ENCODE data around the gene CCT5.
A peak's percentile ranks its signal among the peaks of the same experiment; 100 is the strongest.

The CCT5 gene

DNA sequence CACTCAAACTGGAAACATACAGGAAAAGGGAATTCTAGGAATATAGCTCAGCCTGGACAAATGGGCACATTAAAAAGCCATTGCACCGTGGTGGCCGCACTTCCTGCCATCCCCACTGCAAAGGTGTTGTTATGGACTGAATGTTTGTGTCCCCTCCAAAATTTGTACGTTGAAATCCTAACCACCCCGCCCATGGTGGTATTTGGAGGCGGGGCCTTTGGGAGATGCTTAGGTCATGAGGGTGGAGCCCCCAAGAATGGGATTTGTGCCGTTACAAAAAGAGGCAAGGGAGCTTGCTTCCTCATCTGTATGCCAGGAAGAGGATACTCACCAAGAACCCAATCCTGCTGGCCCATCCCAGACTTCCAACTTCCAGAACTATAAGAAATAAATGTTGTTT, 58.8 kb downstream of the CCT5 start:
- POLR2A ChIA-PET: interaction anchor here (1.1 kb wide), 1 partner anchor 44 kb away, joined by 7 read pairs; the partner anchor contains the start of gene MARCHF6
- H3K27ac ChIP-seq (ENCODE audit: extremely low read depth, low read depth, low read length): no peak overlapping the region
- H3K36me3 ChIP-seq (ENCODE audit: control insufficient read depth in 2 of 2, insufficient read depth in 1 of 2, low read length in 2 of 2): no peaks in the 10 kb centered on the region
- TF ChIP-seq, protein P1, sequence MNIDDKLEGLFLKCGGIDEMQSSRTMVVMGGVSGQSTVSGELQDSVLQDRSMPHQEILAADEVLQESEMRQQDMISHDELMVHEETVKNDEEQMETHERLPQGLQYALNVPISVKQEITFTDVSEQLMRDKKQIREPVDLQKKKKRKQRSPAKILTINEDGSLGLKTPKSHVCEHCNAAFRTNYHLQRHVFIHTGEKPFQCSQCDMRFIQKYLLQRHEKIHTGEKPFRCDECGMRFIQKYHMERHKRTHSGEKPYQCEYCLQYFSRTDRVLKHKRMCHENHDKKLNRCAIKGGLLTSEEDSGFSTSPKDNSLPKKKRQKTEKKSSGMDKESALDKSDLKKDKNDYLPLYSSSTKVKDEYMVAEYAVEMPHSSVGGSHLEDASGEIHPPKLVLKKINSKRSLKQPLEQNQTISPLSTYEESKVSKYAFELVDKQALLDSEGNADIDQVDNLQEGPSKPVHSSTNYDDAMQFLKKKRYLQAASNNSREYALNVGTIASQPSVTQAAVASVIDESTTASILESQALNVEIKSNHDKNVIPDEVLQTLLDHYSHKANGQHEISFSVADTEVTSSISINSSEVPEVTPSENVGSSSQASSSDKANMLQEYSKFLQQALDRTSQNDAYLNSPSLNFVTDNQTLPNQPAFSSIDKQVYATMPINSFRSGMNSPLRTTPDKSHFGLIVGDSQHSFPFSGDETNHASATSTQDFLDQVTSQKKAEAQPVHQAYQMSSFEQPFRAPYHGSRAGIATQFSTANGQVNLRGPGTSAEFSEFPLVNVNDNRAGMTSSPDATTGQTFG (tag by site-specific recombination; IDR thresholded peaks at IDR 0.05; ENCODE audit: borderline replicate concordance): no peak
- TF ChIP-seq KLF1 (tag by site-specific recombination; IDR thresholded peaks at IDR 0.05) (peak; percentile 44; the same call in 1 of the 2 replicates), ZNF560 (tag by site-specific recombination; IDR thresholded peaks at IDR 0.05; ENCODE audit: borderline replicate concordance) (no peak)
- no peak overlapping the region for H3K4me3 ChIP-seq (ENCODE audit: low read depth, low read length)
- H3K9me3 ChIP-seq (ENCODE audit: control insufficient read depth, insufficient read depth, low read depth, low read length): no peaks in the 10 kb centered on the region
- CTCF ChIA-PET: no interaction called here
- H3K4me1 ChIP-seq (ENCODE audit: control insufficient read depth, insufficient read depth, low read length): peaks cover 7% of the 10 kb centered on the region; the same call in 1 of the 2 replicates

- ChIA-PET CTCF (interaction anchor here (0.7 to 1.8 kb wide), 5 partner anchors 14 to 422 kb away, joined by 3 to 6 read pairs (median 4); no protein-coding TSS in a partner anchor), POLR2A (interaction anchor here (0.6 to 0.9 kb wide), 2 partner anchors 19 to 43 kb away, joined by 4 to 6 read pairs; partner anchors contain the start of gene MARCHF6)
- Histone ChIP-seq H3K4me1 (ENCODE audit: control insufficient read depth, insufficient read depth, low read length) (peaks cover 7% of the 10 kb centered on the region; the same call in 1 of the 2 replicates), H3K9me3 (ENCODE audit: control insufficient read depth, insufficient read depth, low read depth, low read length) (no peaks in the 10 kb centered on the region), H3K27ac (ENCODE audit: extremely low read depth, low read depth, low read length) (no peak overlapping the region; the same call in 1 of the 2 replicates), H3K36me3 (ENCODE audit: control insufficient read depth in 2 of 2, insufficient read depth in 1 of 2, low read length in 2 of 2) (no peaks in the 10 kb centered on the region), H3K4me3 (ENCODE audit: low read depth, low read length) (no peak overlapping the region)
- no peak for TF ChIP-seq ZNF544 (tag by site-specific recombination; IDR thresholded peaks at IDR 0.05)
- no peak for TF ChIP-seq ZNF202 (tag by site-specific recombination; IDR thresholded peaks at IDR 0.05; ENCODE audit: borderline replicate concordance)
- TF ChIP-seq SP7 (tag by site-specific recombination; IDR thresholded peaks at IDR 0.05): peak; percentile 62
- TF ChIP-seq, protein P2, sequence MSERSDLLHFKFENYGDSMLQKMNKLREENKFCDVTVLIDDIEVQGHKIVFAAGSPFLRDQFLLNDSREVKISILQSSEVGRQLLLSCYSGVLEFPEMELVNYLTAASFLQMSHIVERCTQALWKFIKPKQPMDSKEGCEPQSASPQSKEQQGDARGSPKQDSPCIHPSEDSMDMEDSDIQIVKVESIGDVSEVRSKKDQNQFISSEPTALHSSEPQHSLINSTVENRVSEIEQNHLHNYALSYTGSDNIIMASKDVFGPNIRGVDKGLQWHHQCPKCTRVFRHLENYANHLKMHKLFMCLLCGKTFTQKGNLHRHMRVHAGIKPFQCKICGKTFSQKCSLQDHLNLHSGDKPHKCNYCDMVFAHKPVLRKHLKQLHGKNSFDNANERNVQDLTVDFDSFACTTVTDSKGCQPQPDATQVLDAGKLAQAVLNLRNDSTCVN (tag by site-specific recombination; optimal IDR thresholded peaks at IDR 0.05): no peak
- peak; percentile 89 for TF ChIP-seq PRDM1 (tag by site-specific recombination; IDR thresholded peaks at IDR 0.05)
- no peak for TF ChIP-seq HOXC10 (CRISPR knock-in tag; IDR thresholded peaks at IDR 0.05)
- TF ChIP-seq ZNF626 (tag by site-specific recombination; IDR thresholded peaks at IDR 0.05): no peak
- TF ChIP-seq ZNF335 (tag by site-specific recombination; conservative IDR thresholded peaks at IDR 0.05): 0 out of 2 replicates have a peak, but pooled peaks have one; percentile 27
- TF ChIP-seq ZIC2 (tag by site-specific recombination; IDR thresholded peaks at IDR 0.05): peak; percentile 38; the same call in 1 of the 2 replicates
- TF ChIP-seq TRIM28 (IDR thresholded peaks at IDR 0.05; ENCODE audit: borderline replicate concordance, low read length): peak; percentile 45; the same call in 1 of the 2 replicates
- TF ChIP-seq ZNF2 (tag by site-specific recombination; IDR thresholded peaks at IDR 0.05): 0 out of 2 replicates have a peak, but pooled peaks have one; percentile 45
- no peak for TF ChIP-seq ZNF433 (tag by site-specific recombination; IDR thresholded peaks at IDR 0.05; ENCODE audit: low read depth)
- TF ChIP-seq, protein P3, sequence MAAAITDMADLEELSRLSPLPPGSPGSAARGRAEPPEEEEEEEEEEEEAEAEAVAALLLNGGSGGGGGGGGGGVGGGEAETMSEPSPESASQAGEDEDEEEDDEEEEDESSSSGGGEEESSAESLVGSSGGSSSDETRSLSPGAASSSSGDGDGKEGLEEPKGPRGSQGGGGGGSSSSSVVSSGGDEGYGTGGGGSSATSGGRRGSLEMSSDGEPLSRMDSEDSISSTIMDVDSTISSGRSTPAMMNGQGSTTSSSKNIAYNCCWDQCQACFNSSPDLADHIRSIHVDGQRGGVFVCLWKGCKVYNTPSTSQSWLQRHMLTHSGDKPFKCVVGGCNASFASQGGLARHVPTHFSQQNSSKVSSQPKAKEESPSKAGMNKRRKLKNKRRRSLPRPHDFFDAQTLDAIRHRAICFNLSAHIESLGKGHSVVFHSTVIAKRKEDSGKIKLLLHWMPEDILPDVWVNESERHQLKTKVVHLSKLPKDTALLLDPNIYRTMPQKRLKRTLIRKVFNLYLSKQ (tag by site-specific recombination; IDR thresholded peaks at IDR 0.05; ENCODE audit: borderline replicate concordance): no peak
- TF ChIP-seq ZBTB8A (tag by site-specific recombination; IDR thresholded peaks at IDR 0.05): peak; percentile 17; the same call in 1 of the 2 replicates
- TF ChIP-seq ZNF629 (tag by site-specific recombination; IDR thresholded peaks at IDR 0.05): peak; percentile 79
- TF ChIP-seq, protein P4, sequence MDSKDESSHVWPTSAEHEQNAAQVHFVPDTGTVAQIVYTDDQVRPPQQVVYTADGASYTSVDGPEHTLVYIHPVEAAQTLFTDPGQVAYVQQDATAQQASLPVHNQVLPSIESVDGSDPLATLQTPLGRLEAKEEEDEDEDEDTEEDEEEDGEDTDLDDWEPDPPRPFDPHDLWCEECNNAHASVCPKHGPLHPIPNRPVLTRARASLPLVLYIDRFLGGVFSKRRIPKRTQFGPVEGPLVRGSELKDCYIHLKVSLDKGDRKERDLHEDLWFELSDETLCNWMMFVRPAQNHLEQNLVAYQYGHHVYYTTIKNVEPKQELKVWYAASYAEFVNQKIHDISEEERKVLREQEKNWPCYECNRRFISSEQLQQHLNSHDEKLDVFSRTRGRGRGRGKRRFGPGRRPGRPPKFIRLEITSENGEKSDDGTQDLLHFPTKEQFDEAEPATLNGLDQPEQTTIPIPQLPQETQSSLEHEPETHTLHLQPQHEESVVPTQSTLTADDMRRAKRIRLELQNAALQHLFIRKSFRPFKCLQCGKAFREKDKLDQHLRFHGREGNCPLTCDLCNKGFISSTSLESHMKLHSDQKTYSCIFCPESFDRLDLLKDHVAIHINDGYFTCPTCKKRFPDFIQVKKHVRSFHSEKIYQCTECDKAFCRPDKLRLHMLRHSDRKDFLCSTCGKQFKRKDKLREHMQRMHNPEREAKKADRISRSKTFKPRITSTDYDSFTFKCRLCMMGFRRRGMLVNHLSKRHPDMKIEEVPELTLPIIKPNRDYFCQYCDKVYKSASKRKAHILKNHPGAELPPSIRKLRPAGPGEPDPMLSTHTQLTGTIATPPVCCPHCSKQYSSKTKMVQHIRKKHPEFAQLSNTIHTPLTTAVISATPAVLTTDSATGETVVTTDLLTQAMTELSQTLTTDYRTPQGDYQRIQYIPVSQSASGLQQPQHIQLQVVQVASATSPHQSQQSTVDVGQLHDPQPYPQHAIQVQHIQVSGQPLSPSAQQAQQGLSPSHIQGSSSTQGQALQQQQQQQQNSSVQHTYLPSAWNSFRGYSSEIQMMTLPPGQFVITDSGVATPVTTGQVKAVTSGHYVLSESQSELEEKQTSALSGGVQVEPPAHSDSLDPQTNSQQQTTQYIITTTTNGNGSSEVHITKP (tag by site-specific recombination; IDR thresholded peaks at IDR 0.05): 0 out of 2 replicates have a peak, but pooled peaks have one; percentile 39
- peak; percentile 42; the same call in 1 of the 2 replicates for TF ChIP-seq IKZF3 (tag by site-specific recombination; IDR thresholded peaks at IDR 0.05)
- TF ChIP-seq, protein P5, sequence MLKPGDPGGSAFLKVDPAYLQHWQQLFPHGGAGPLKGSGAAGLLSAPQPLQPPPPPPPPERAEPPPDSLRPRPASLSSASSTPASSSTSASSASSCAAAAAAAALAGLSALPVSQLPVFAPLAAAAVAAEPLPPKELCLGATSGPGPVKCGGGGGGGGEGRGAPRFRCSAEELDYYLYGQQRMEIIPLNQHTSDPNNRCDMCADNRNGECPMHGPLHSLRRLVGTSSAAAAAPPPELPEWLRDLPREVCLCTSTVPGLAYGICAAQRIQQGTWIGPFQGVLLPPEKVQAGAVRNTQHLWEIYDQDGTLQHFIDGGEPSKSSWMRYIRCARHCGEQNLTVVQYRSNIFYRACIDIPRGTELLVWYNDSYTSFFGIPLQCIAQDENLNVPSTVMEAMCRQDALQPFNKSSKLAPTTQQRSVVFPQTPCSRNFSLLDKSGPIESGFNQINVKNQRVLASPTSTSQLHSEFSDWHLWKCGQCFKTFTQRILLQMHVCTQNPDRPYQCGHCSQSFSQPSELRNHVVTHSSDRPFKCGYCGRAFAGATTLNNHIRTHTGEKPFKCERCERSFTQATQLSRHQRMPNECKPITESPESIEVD (tag by site-specific recombination; IDR thresholded peaks at IDR 0.05): peak; percentile 95
- TF ChIP-seq ZNF366 (tag by site-specific recombination; conservative IDR thresholded peaks at IDR 0.05): peak; percentile 70
- TF ChIP-seq ZNF670 (tag by site-specific recombination; IDR thresholded peaks at IDR 0.05; ENCODE audit: low read depth): no peak
These were observed 60.1 kb downstream of the CCT5 start for GRCh38 chr5:10310066-10310779.
